DND-41 (cell line): ENCODE measurements around the gene UBE2E1.

Experiments
- ATAC-seq: fragments of 200-7000 bp; cut with Tn5 transposase; 3 replicates; pipeline ENCODE4 v1.9.1; 2021; ENCODE audit warnings: low read depth; ENCODE audit not compliant: insufficient read depth
- DNase-seq: peaks from one replicate; pipeline ENCODE4 v3.0.0-alpha.2; 2020
- H2AFZ ChIP-seq: 2 replicates; pipeline ENCODE4 v1.6.0; 2012; ENCODE audit warnings: low read depth, low read length
- H3K27ac ChIP-seq: 2 replicates; pipeline ENCODE4 v1.5.1; 2012; ENCODE audit warnings: low read length, inconsistent platforms
- H3K27me3 ChIP-seq: fragments of 200-600 bp; sonication (generic); 2 replicates; pipeline ENCODE4 v1.6.0; 2012; ENCODE audit warnings: low read length, mild to moderate bottlenecking, inconsistent platforms; ENCODE audit not compliant: insufficient read depth, poor library complexity
- H3K36me3 ChIP-seq: 2 replicates; pipeline ENCODE4 v1.5.1; 2012; ENCODE audit warnings: low read length, inconsistent platforms; ENCODE audit not compliant: insufficient read depth
- H3K4me1 ChIP-seq: 2 replicates; pipeline ENCODE4 v1.5.1; 2012; ENCODE audit warnings: mild to moderate bottlenecking, low read length; ENCODE audit not compliant: insufficient read depth
- H3K4me2 ChIP-seq: 2 replicates; pipeline ENCODE4 v1.6.0; 2012; ENCODE audit warnings: mild to moderate bottlenecking, moderate library complexity, low read length, inconsistent platforms; ENCODE audit not compliant: insufficient read depth
- H3K4me3 ChIP-seq, 2 experiments: fragments of 200-600 bp in 1 of 2; shearing (Covaris generic) in 1 of 2; 2 replicates each; pipeline ENCODE4 v1.5.1; 2012 to 2016; ENCODE audit warnings: inconsistent platforms in 2 of 2, low read length in 2 of 2, mild to moderate bottlenecking in 2 of 2, low read depth in 1 of 2, moderate library complexity in 1 of 2
- H3K79me2 ChIP-seq: 2 replicates; pipeline ENCODE4 v1.6.0; 2012; ENCODE audit warnings: low read length, inconsistent platforms; ENCODE audit not compliant: insufficient read depth
- H3K9ac ChIP-seq: 2 replicates; pipeline ENCODE4 v1.6.0; 2012; ENCODE audit warnings: low read depth, mild to moderate bottlenecking, inconsistent platforms, low read length, moderate library complexity
- H3K9me3 ChIP-seq: 2 replicates; pipeline ENCODE4 v1.5.1; 2012; ENCODE audit warnings: low read length, moderate library complexity, mild to moderate bottlenecking, inconsistent platforms; ENCODE audit not compliant: insufficient read depth, severe bottlenecking
- H4K20me1 ChIP-seq: 2 replicates; pipeline ENCODE4 v1.6.0; 2012; ENCODE audit warnings: low read length; ENCODE audit not compliant: insufficient read depth
- CTCF ChIP-seq: IDR thresholded peaks from 2 replicates; pipeline ENCODE4 v1.5.1; 2012; ENCODE audit warnings: borderline replicate concordance, low read length, moderate library complexity, mild to moderate bottlenecking; ENCODE audit not compliant: poor library complexity, severe bottlenecking; ENCODE audit errors: extremely low read depth
- EZH2 ChIP-seq: IDR thresholded peaks from 3 replicates; pipeline ENCODE4 v1.6.1; 2012; ENCODE audit warnings: borderline replicate concordance, low read depth, mild to moderate bottlenecking, moderate library complexity, low read length, inconsistent platforms; ENCODE audit not compliant: severe bottlenecking

UBE2E1 gene

GRCh38 chr3:23834082-23834870 is 28.5 kb downstream of the UBE2E1 start:
- H3K27me3 ChIP-seq, result no peaks in the 10 kb centered on the region
- no peak overlapping the region for H3K9ac ChIP-seq
- H3K36me3 ChIP-seq, result no peaks in the 10 kb centered on the region
- no peak overlapping the region for H2AFZ ChIP-seq
- H3K4me3 ChIP-seq, result no peak overlapping the region
- H3K4me2 ChIP-seq, result no peak overlapping the region
- no peak overlapping the region for H3K27ac ChIP-seq
- TF ChIP-seq EZH2, result no peak
- peak; percentile 29 for TF ChIP-seq CTCF
- no peaks in the 10 kb centered on the region for H3K9me3 ChIP-seq
- no peaks in the 10 kb centered on the region for H3K4me1 ChIP-seq
- H3K79me2 ChIP-seq, result peaks cover 52% of the 10 kb centered on the region
- peak; percentile 29; the same call in 1 of the 3 replicates for ATAC-seq
- DNase-seq, result no peak
- peaks cover 36% of the 10 kb centered on the region for H4K20me1 ChIP-seq

- Histone ChIP-seq H3K36me3 (no peaks in the 10 kb centered on the region), H3K4me2 (no peak overlapping the region), H3K4me1 (no peaks in the 10 kb centered on the region), H3K4me3 (no peak overlapping the region), H3K79me2 (peaks cover 51% of the 10 kb centered on the region), H2AFZ (no peak overlapping the region), H3K27me3 (no peaks in the 10 kb centered on the region), H3K9me3 (no peaks in the 10 kb centered on the region), H3K9ac (no peak overlapping the region), H4K20me1 (peaks cover 31% of the 10 kb centered on the region), H3K27ac (no peak overlapping the region)
- ATAC-seq, result 0 out of 3 replicates have a peak, but pooled peaks have one; percentile 29
- TF ChIP-seq CTCF (no peak), EZH2 (no peak)
- DNase-seq, result no peak
Measured at GRCh38 chr3:23835087-23835486, 29.3 kb downstream of the UBE2E1 start.

GRCh38 chr3:23835802-23836201 is 30.0 kb downstream of the UBE2E1 start:
- H3K4me1 ChIP-seq, result no peaks in the 10 kb centered on the region
- H3K4me2 ChIP-seq, result no peak overlapping the region
- H3K27me3 ChIP-seq, result no peaks in the 10 kb centered on the region
- peaks cover 52% of the 10 kb centered on the region for H3K79me2 ChIP-seq
- DNase-seq (no peak), ATAC-seq (no peak)
- H3K4me3 ChIP-seq, result no peak overlapping the region
- no peaks in the 10 kb centered on the region for H3K36me3 ChIP-seq
- no peak overlapping the region for H3K27ac ChIP-seq
- H3K9ac ChIP-seq, result no peak overlapping the region
- H2AFZ ChIP-seq, result no peak overlapping the region
- no peaks in the 10 kb centered on the region for H3K9me3 ChIP-seq
- TF ChIP-seq CTCF (no peak), EZH2 (no peak)
- H4K20me1 ChIP-seq, result peaks cover 32% of the 10 kb centered on the region
